IMR-90 (cell line): ENCODE results near the gene PPA2. TPM values are rescaled to one million over a fixed set of nuclear protein-coding genes. Genes with fewer than 3 reads are reported as not detected.

ENCODE experiments used
- ATAC-seq: fragments of 200-7000 bp; cut with Tn5 transposase; 2 replicates; pipeline ENCODE4 v1.9.1; 2020; ENCODE audit warnings: low read depth, mild to moderate bottlenecking, moderate library complexity
- BruUV-seq: library from RNA; stranded (reverse); fragments of 400-500 nt; replicated peaks from 2 replicates; lab custom pipeline; 2021; lab: Mats Ljungman, UMichigan
- CTCF ChIA-PET: fragments of 300-600 bp; formaldehyde crosslinking; extraction: SDS; loops from one replicate; lab custom pipeline; 2021; ENCODE audit warnings: antibody characterized with exemption; lab: Yijun Ruan, JAX
- POLR2A ChIA-PET: fragments of 300-600 bp; sonication (Branson Sonifier 250); formaldehyde crosslinking; loops from one replicate; lab custom pipeline; 2022; ENCODE audit warnings: antibody characterized with exemption; ENCODE audit not compliant: unreplicated experiment; lab: Charles Lee
- DNase-seq: peaks from one replicate; pipeline ENCODE4 v3.0.0; 2013
- H2AFZ ChIP-seq: replicated peaks from 2 replicates; pipeline ENCODE3; 2013; ENCODE audit warnings: low read length, mild to moderate bottlenecking; ENCODE audit not compliant: poor library complexity
- H2AK5ac ChIP-seq: 2 replicates; pipeline ENCODE4 v1.6.1; 2013; ENCODE audit warnings: low read depth, low read length, inconsistent platforms
- H2AK9ac ChIP-seq: replicated peaks from 2 replicates; pipeline ENCODE3; 2013; ENCODE audit warnings: mild to moderate bottlenecking, low read depth, low read length, moderate library complexity; ENCODE audit not compliant: poor library complexity
- H2BK120ac ChIP-seq: 2 replicates; pipeline ENCODE4 v1.6.1; 2013; ENCODE audit warnings: low read depth, low read length, inconsistent platforms
- H2BK15ac ChIP-seq: 3 replicates; pipeline ENCODE4 v1.6.1; 2013; ENCODE audit warnings: low read depth, low read length, inconsistent platforms
- H2BK20ac ChIP-seq: 2 replicates; pipeline ENCODE4 v1.6.1; 2013; ENCODE audit warnings: low read depth, mild to moderate bottlenecking, inconsistent platforms, low read length, moderate library complexity
- H2BK5ac ChIP-seq: 2 replicates; pipeline ENCODE4 v1.6.1; 2013; ENCODE audit warnings: mild to moderate bottlenecking, low read depth, low read length, inconsistent platforms; ENCODE audit not compliant: poor library complexity, severe bottlenecking
- H3K14ac ChIP-seq: replicated peaks from 2 replicates; pipeline ENCODE4 v1.6.1; 2013; ENCODE audit warnings: low read depth, low read length, inconsistent platforms
- H3K18ac ChIP-seq: 2 replicates; pipeline ENCODE4 v1.6.1; 2013; ENCODE audit warnings: low read depth, low read length, control low read depth
- H3K23ac ChIP-seq: 2 replicates; pipeline ENCODE4 v1.6.1; 2013; ENCODE audit warnings: low read depth, low read length, inconsistent platforms
- H3K27ac ChIP-seq: 2 replicates; pipeline ENCODE4 v1.5.1; 2013; ENCODE audit warnings: mild to moderate bottlenecking, control low read depth, low read length; ENCODE audit not compliant: insufficient read depth
- H3K27me3 ChIP-seq: 2 replicates; pipeline ENCODE4 v1.6.1; 2013; ENCODE audit warnings: low read length; ENCODE audit not compliant: control insufficient read depth, insufficient read depth
- H3K36me3 ChIP-seq: 2 replicates; pipeline ENCODE4 v1.6.1; 2013; ENCODE audit warnings: low read length, mixed read lengths; ENCODE audit not compliant: control insufficient read depth, insufficient read depth
- H3K4ac ChIP-seq: 2 replicates; pipeline ENCODE4 v1.6.1; 2013; ENCODE audit warnings: low read depth, low read length, inconsistent platforms
- H3K4me1 ChIP-seq: 2 replicates; pipeline ENCODE4 v1.6.1; 2013; ENCODE audit warnings: low read length, mixed read lengths; ENCODE audit not compliant: control insufficient read depth, insufficient read depth
- H3K4me2 ChIP-seq: 2 replicates; pipeline ENCODE4 v1.6.1; 2013; ENCODE audit warnings: low read depth, mild to moderate bottlenecking, control low read depth, low read length, moderate library complexity
- H3K4me3 ChIP-seq: 2 replicates; pipeline ENCODE4 v1.5.1; 2013; ENCODE audit warnings: low read depth, mild to moderate bottlenecking, control low read depth, low read length, moderate library complexity; ENCODE audit not compliant: insufficient read depth
- H3K56ac ChIP-seq: 2 replicates; pipeline ENCODE4 v1.6.1; 2013; ENCODE audit warnings: low read length, inconsistent platforms; ENCODE audit not compliant: insufficient read depth; ENCODE audit errors: extremely low read depth
- H3K79me1 ChIP-seq, 2 experiments: 2 replicates each; pipeline ENCODE4 v1.6.1; 2013; ENCODE audit warnings: low read length in 2 of 2, inconsistent platforms in 1 of 2, low read depth in 1 of 2
- H3K9ac ChIP-seq: 2 replicates; pipeline ENCODE4 v1.6.1; 2013; ENCODE audit warnings: low read depth, low read length, control low read depth
- H3K9me1 ChIP-seq: 2 replicates; pipeline ENCODE4 v1.6.1; 2013; ENCODE audit warnings: low read length, inconsistent platforms; ENCODE audit not compliant: insufficient read depth
- H3K9me3 ChIP-seq: 2 replicates; pipeline ENCODE4 v1.6.1; 2013; ENCODE audit warnings: low read length; ENCODE audit not compliant: control insufficient read depth, insufficient read depth
- H4K20me1 ChIP-seq: 2 replicates; pipeline ENCODE4 v1.6.1; 2013; ENCODE audit warnings: low read length, inconsistent platforms; ENCODE audit not compliant: insufficient read depth
- H4K5ac ChIP-seq: 2 replicates; pipeline ENCODE4 v1.6.1; 2013; ENCODE audit warnings: mild to moderate bottlenecking, low read depth, low read length, control low read depth
- H4K8ac ChIP-seq, 2 experiments: 2 replicates each; pipeline ENCODE4 v1.6.1; 2013; ENCODE audit warnings: low read depth in 2 of 2, low read length in 2 of 2, control low read depth in 1 of 2, inconsistent platforms in 1 of 2
- H4K91ac ChIP-seq: 2 replicates; pipeline ENCODE4 v1.6.1; 2013; ENCODE audit warnings: low read depth, low read length, inconsistent platforms; ENCODE audit not compliant: insufficient read depth
- BHLHE40 ChIP-seq: fragments of 150-350 bp; IDR thresholded peaks from 2 replicates; pipeline ENCODE4 v1.6.1; 2016; ENCODE audit warnings: mild to moderate bottlenecking, low read depth, low read length
- CEBPB ChIP-seq: IDR thresholded peaks from 2 replicates; pipeline ENCODE4 v1.6.1; 2012; ENCODE audit warnings: low read depth, low read length, improper control_type of control experiment
- CHD1 ChIP-seq: IDR thresholded peaks from 2 replicates; pipeline ENCODE4 v1.6.1; 2012; ENCODE audit warnings: low read depth, low read length, improper control_type of control experiment
- FOS ChIP-seq: fragments of 150-350 bp; IDR thresholded peaks from 2 replicates; pipeline ENCODE4 v1.6.1; 2016; ENCODE audit warnings: low read depth, low read length
- MAFK ChIP-seq: IDR thresholded peaks from 2 replicates; pipeline ENCODE4 v1.6.1; 2012; ENCODE audit warnings: low read depth, low read length, improper control_type of control experiment
- MXI1 ChIP-seq: IDR thresholded peaks from 2 replicates; pipeline ENCODE4 v1.6.1; 2012; ENCODE audit warnings: low read depth, mild to moderate bottlenecking, low read length, moderate library complexity, borderline replicate concordance
- NFE2L2 ChIP-seq: fragments of 150-350 bp; IDR thresholded peaks from 2 replicates; pipeline ENCODE4 v1.6.1; 2016; ENCODE audit warnings: low read depth, mild to moderate bottlenecking, low read length
- RAD21 ChIP-seq: IDR thresholded peaks from 2 replicates; pipeline ENCODE4 v1.6.1; 2012; ENCODE audit warnings: low read length, improper control_type of control experiment
- RCOR1 ChIP-seq: IDR thresholded peaks from 2 replicates; pipeline ENCODE4 v1.6.1; 2012; ENCODE audit warnings: mild to moderate bottlenecking, low read length, improper control_type of control experiment; ENCODE audit not compliant: insufficient replicate concordance
- USF2 ChIP-seq: fragments of 150-350 bp; IDR thresholded peaks from 2 replicates; pipeline ENCODE4 v1.6.1; 2017; ENCODE audit warnings: mild to moderate bottlenecking, antibody characterized with exemption, low read length, low read depth
- WGBS, 2 experiments: methylation state at CpG; one replicate each; pipeline versions ENCODE4 v1.1.5 to v1.1.7; 2013; ENCODE audit warnings: missing lambda C conversion rate in 2 of 2; ENCODE audit not compliant: insufficient read length in 1 of 2; ENCODE audit errors: extremely low coverage in 2 of 2; 5-methylcytosine and 5-hydroxymethylcytosine counted together
- dilution Hi-C: fragments of 300-500 bp; cut with HindIII; formaldehyde crosslinking; loops from one replicate; pipeline ENCODE4 v1.14.3; 2018; ENCODE audit warnings: low sequenced_read_pairs; ENCODE audit not compliant: unreplicated experiment
- in situ Hi-C: fragments of 300-500 bp; cut with MboI; formaldehyde crosslinking; loops from 3 replicates; pipeline ENCODE4 v1.14.3; 2019; ENCODE audit warnings: low sequenced_read_pairs, inconsistent platforms, mixed read lengths
- intact Hi-C: fragments of 100-400 bp; cut with micrococcal nuclease; formaldehyde crosslinking; loops from 2 replicates; pipeline ENCODE4 v1.10.0; 2022
- polyA plus RNA-seq, 3 experiments: library from polyadenylated mRNA; depleted of rRNA; stranded (reverse); fragments of >200 nt; gene quantifications; 2 replicates each; pipeline ENCODE4 v1.2.3, GENCODE V29; 2012; ENCODE audit warnings: low replicate concordance in 1 of 3
- total RNA-seq: library from RNA; depleted of rRNA; stranded (reverse); fragments of >200 nt; gene quantifications from 2 replicates; pipeline ENCODE4 v1.2.3, GENCODE V29; 2012

Gene PPA2
- total and polyA plus RNA-seq, 2 of the 4 experiments (the other 2 are of a cell fraction), result 43.1 to 52.5 TPM

- H3K4me2 ChIP-seq, result no peak overlapping the region
- H2BK20ac ChIP-seq, result no peak overlapping the region
- CTCF ChIA-PET, result no interaction called here
- ATAC-seq (no peak), DNase-seq (no peak)
- H2AK9ac ChIP-seq, result no peak overlapping the region
- no peak overlapping the region for H3K27ac ChIP-seq
- H3K14ac ChIP-seq, result no peak overlapping the region
- no peak overlapping the region for H4K5ac ChIP-seq
- no peaks in the 10 kb centered on the region for H3K9me3 ChIP-seq
- no peak overlapping the region for H4K8ac ChIP-seq
- H2AFZ ChIP-seq, result no peak overlapping the region
- no peak overlapping the region for H2BK5ac ChIP-seq
- H3K9ac ChIP-seq, result no peak overlapping the region
- H3K9me1 ChIP-seq, result no peaks in the 10 kb centered on the region
- TF ChIP-seq FOS, result no peak
- no peak for TF ChIP-seq BHLHE40
- TF ChIP-seq MAFK, result no peak
- no peak for TF ChIP-seq RAD21
- TF ChIP-seq MXI1, result no peak
- no peak for TF ChIP-seq NFE2L2
- no peak for TF ChIP-seq CHD1
- no peak for TF ChIP-seq CEBPB
- no peak for TF ChIP-seq RCOR1
- TF ChIP-seq USF2, result no peak
- H3K27me3 ChIP-seq, result no peaks in the 10 kb centered on the region
- in situ Hi-C loops (no loop called here), intact Hi-C loops (loop anchor here (2.0 kb wide), 1 partner anchor 19 kb away; no protein-coding TSS in a partner anchor), dilution Hi-C loops (no loop called here)
- H3K4me1 ChIP-seq, result no peaks in the 10 kb centered on the region
- no peak overlapping the region for H2BK15ac ChIP-seq
- no TSS peak for BruUV-seq
- H3K79me1 ChIP-seq, result no peaks in the 10 kb centered on the region; a peak in 1 of 4 replicates
- H2BK120ac ChIP-seq, result no peak overlapping the region
- no peak overlapping the region for H2AK5ac ChIP-seq
- no peak overlapping the region for H4K91ac ChIP-seq
- no peaks in the 10 kb centered on the region for H4K20me1 ChIP-seq
- no peak overlapping the region for H3K23ac ChIP-seq
- H3K4ac ChIP-seq, result no peak overlapping the region
- peaks cover 4% of the 10 kb centered on the region; the same call in 1 of the 2 replicates for H3K36me3 ChIP-seq
- no CpG with 5 or more reads among the region's 6 CpGs for WGBS, 2 experiments
- no peak overlapping the region for H3K56ac ChIP-seq
- H3K18ac ChIP-seq, result no peak overlapping the region
- POLR2A ChIA-PET, result no interaction called here
- H3K4me3 ChIP-seq, result no peak overlapping the region
Measured at GRCh38 chr4:105437637-105438036, 36.2 kb downstream of the PPA2 start.
